DND-41 (cell line): ENCODE data around the gene ZFC3H1.

Source experiments
- ATAC-seq: fragments of 200-7000 bp; cut with Tn5 transposase; 3 replicates; pipeline ENCODE4 v1.9.1; 2021; ENCODE audit warnings: low read depth; ENCODE audit not compliant: insufficient read depth
- DNase-seq: peaks from one replicate; pipeline ENCODE4 v3.0.0-alpha.2; 2020
- H2AFZ ChIP-seq: 2 replicates; pipeline ENCODE4 v1.6.0; 2012; ENCODE audit warnings: low read depth, low read length
- H3K27ac ChIP-seq: 2 replicates; pipeline ENCODE4 v1.5.1; 2012; ENCODE audit warnings: low read length, inconsistent platforms
- H3K27me3 ChIP-seq: fragments of 200-600 bp; sonication (generic); 2 replicates; pipeline ENCODE4 v1.6.0; 2012; ENCODE audit warnings: low read length, mild to moderate bottlenecking, inconsistent platforms; ENCODE audit not compliant: insufficient read depth, poor library complexity
- H3K36me3 ChIP-seq: 2 replicates; pipeline ENCODE4 v1.5.1; 2012; ENCODE audit warnings: low read length, inconsistent platforms; ENCODE audit not compliant: insufficient read depth
- H3K4me1 ChIP-seq: 2 replicates; pipeline ENCODE4 v1.5.1; 2012; ENCODE audit warnings: mild to moderate bottlenecking, low read length; ENCODE audit not compliant: insufficient read depth
- H3K4me2 ChIP-seq: 2 replicates; pipeline ENCODE4 v1.6.0; 2012; ENCODE audit warnings: mild to moderate bottlenecking, moderate library complexity, low read length, inconsistent platforms; ENCODE audit not compliant: insufficient read depth
- H3K4me3 ChIP-seq, 2 experiments: fragments of 200-600 bp in 1 of 2; shearing (Covaris generic) in 1 of 2; 2 replicates each; pipeline ENCODE4 v1.5.1; 2012 to 2016; ENCODE audit warnings: inconsistent platforms in 2 of 2, low read length in 2 of 2, mild to moderate bottlenecking in 2 of 2, low read depth in 1 of 2, moderate library complexity in 1 of 2
- H3K79me2 ChIP-seq: 2 replicates; pipeline ENCODE4 v1.6.0; 2012; ENCODE audit warnings: low read length, inconsistent platforms; ENCODE audit not compliant: insufficient read depth
- H3K9ac ChIP-seq: 2 replicates; pipeline ENCODE4 v1.6.0; 2012; ENCODE audit warnings: low read depth, mild to moderate bottlenecking, inconsistent platforms, low read length, moderate library complexity
- H3K9me3 ChIP-seq: 2 replicates; pipeline ENCODE4 v1.5.1; 2012; ENCODE audit warnings: low read length, moderate library complexity, mild to moderate bottlenecking, inconsistent platforms; ENCODE audit not compliant: insufficient read depth, severe bottlenecking
- H4K20me1 ChIP-seq: 2 replicates; pipeline ENCODE4 v1.6.0; 2012; ENCODE audit warnings: low read length; ENCODE audit not compliant: insufficient read depth
- CTCF ChIP-seq: IDR thresholded peaks from 2 replicates; pipeline ENCODE4 v1.5.1; 2012; ENCODE audit warnings: borderline replicate concordance, low read length, moderate library complexity, mild to moderate bottlenecking; ENCODE audit not compliant: poor library complexity, severe bottlenecking; ENCODE audit errors: extremely low read depth
- EZH2 ChIP-seq: IDR thresholded peaks from 3 replicates; pipeline ENCODE4 v1.6.1; 2012; ENCODE audit warnings: borderline replicate concordance, low read depth, mild to moderate bottlenecking, moderate library complexity, low read length, inconsistent platforms; ENCODE audit not compliant: severe bottlenecking

Gene ZFC3H1

DNA sequence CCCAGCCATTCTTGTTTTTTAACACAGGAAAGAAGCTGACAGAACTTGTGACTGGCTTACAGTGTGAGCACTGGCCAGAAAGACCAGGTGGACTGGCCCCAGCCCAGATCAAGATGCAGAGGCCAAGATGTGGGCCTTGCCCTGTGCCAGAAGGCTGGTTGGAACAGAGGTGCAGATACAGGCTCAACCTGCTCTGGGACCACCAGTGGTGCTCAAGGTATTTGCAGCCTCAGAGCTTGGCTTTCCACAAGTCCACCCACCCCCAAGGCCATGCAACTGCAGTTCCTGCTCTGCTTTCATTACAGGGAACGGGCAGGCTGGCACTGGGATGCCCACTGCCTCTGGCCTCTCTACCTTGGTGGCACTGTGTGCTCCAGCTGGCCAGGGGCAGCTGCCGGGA lies 23.3 kb downstream of the ZFC3H1 start:
- Histone ChIP-seq H3K4me2 (no peak overlapping the region), H3K27me3 (no peaks in the 10 kb centered on the region), H3K4me1 (no peaks in the 10 kb centered on the region), H2AFZ (no peak overlapping the region), H3K9me3 (no peaks in the 10 kb centered on the region), H3K79me2 (no peaks in the 10 kb centered on the region; the same call in 1 of the 2 replicates), H3K4me3 (no peak overlapping the region), H3K27ac (no peak overlapping the region), H3K9ac (no peak overlapping the region), H3K36me3 (peaks cover 86% of the 10 kb centered on the region), H4K20me1 (peaks cover 3% of the 10 kb centered on the region; the same call in 1 of the 2 replicates)
- ATAC-seq = no peak
- no peak for DNase-seq
- no peak for TF ChIP-seq CTCF
- no peak for TF ChIP-seq EZH2

DNA sequence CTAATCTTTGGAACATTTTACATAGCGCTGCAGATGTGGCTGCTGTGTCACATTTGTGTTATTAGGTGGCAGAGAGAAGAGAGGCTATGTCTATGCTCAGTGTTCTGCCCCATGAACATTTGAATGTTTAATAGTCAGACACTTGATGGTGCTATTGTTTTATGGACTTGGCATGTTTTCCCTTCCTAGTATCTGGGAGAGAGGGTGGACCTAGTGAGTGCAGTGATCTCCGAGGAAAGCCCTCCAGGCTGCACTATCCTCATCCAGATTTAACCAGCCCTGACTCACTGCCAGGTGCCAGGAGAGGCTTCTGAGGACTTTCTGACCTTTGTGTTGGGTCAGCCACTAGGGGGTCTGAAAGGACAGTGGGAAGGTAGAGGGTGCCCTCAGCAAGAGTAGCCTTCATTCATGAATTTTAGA lies 24.3 kb downstream of the ZFC3H1 start:
- no peak overlapping the region for H3K27ac ChIP-seq
- no peaks in the 10 kb centered on the region; the same call in 1 of the 2 replicates for H3K79me2 ChIP-seq
- no peaks in the 10 kb centered on the region for H3K9me3 ChIP-seq
- ATAC-seq = peak; percentile 39; the same call in 1 of the 3 replicates
- no peak for DNase-seq
- no peaks in the 10 kb centered on the region for H3K4me1 ChIP-seq
- H3K27me3 ChIP-seq = no peaks in the 10 kb centered on the region
- TF ChIP-seq CTCF (peak; percentile 15), EZH2 (no peak)
- H2AFZ ChIP-seq = no peak overlapping the region
- no peak overlapping the region for H3K9ac ChIP-seq
- H3K4me3 ChIP-seq = no peak overlapping the region
- H3K36me3 ChIP-seq = peaks cover 86% of the 10 kb centered on the region
- peaks cover 3% of the 10 kb centered on the region; the same call in 1 of the 2 replicates for H4K20me1 ChIP-seq
- no peak overlapping the region for H3K4me2 ChIP-seq

GRCh38 chr12:71638499-71638898 lies 25.1 kb downstream of the ZFC3H1 start:
- ATAC-seq (no peak), DNase-seq (no peak)
- H3K36me3 ChIP-seq = peaks cover 86% of the 10 kb centered on the region
- no peak for TF ChIP-seq EZH2
- TF ChIP-seq CTCF = no peak
- no peak overlapping the region for H3K27ac ChIP-seq
- H3K9ac ChIP-seq = no peak overlapping the region
- no peaks in the 10 kb centered on the region for H3K27me3 ChIP-seq
- H3K4me3 ChIP-seq = no peak overlapping the region
- H4K20me1 ChIP-seq = peaks cover 3% of the 10 kb centered on the region; the same call in 1 of the 2 replicates
- no peak overlapping the region for H2AFZ ChIP-seq
- no peak overlapping the region for H3K4me2 ChIP-seq
- no peaks in the 10 kb centered on the region for H3K4me1 ChIP-seq
- no peaks in the 10 kb centered on the region; the same call in 1 of the 2 replicates for H3K79me2 ChIP-seq
- H3K9me3 ChIP-seq = no peaks in the 10 kb centered on the region

DNA sequence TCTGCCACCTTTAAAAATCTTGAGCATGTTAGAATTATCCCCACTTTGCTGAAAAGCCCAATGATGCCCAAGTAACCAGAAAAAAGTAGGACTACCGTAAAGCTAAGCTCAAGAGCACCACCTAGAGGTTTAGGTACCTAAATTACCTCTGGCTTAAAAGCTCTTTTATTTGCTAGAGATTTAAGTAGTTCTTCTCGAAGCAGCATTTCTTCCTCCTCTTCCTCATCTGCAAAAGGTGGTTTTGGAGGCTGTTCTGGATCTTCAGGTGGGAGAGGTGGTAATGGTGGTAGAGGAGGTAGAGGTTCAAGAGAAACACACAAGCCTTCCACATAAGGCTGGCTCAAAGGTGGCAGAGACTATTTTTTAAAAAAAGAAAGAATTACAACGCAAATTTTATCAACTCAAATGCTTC lies 26.9 kb downstream of the ZFC3H1 start:
- H3K27me3 ChIP-seq = no peaks in the 10 kb centered on the region
- TF ChIP-seq CTCF (peak; percentile 77), EZH2 (no peak)
- no peaks in the 10 kb centered on the region for H3K9me3 ChIP-seq
- H4K20me1 ChIP-seq = peaks cover 3% of the 10 kb centered on the region; the same call in 1 of the 2 replicates
- no peak overlapping the region for H3K27ac ChIP-seq
- H3K79me2 ChIP-seq = no peaks in the 10 kb centered on the region; the same call in 1 of the 2 replicates
- ATAC-seq = peak; percentile 75
- H3K9ac ChIP-seq = no peak overlapping the region
- peaks cover 87% of the 10 kb centered on the region for H3K36me3 ChIP-seq
- no peak for DNase-seq
- H3K4me1 ChIP-seq = no peaks in the 10 kb centered on the region
- H3K4me2 ChIP-seq = no peak overlapping the region
- H3K4me3 ChIP-seq = no peak overlapping the region
- no peak overlapping the region for H2AFZ ChIP-seq
